K562 (cell line): ENCODE measurements around the gene AIF1. TPM values are rescaled to one million over a fixed set of nuclear protein-coding genes. Genes with fewer than 3 reads are reported as not detected.
A peak's percentile ranks its signal among the peaks of the same experiment; 100 is the strongest.

Source experiments
- ATAC-seq: fragments of 200-7000 bp; cut with Tn5 transposase; 3 replicates; pipeline ENCODE4 v1.9.1; 2020; ENCODE audit warnings: moderate library complexity
- BruUV-seq: library from RNA; stranded (reverse); fragments of 400-500 nt; replicated peaks from 2 replicates; lab custom pipeline; 2021; lab: Mats Ljungman, UMichigan
- CTCF ChIA-PET: fragments of 300-600 bp; formaldehyde crosslinking; extraction: SDS; loops from one replicate; lab custom pipeline; 2021; ENCODE audit warnings: low intra/inter-chr PET ratio; lab: Yijun Ruan, JAX
- POLR2A ChIA-PET: fragments of 300-600, 350-650 bp; sonication (Branson Sonifier 250); formaldehyde crosslinking; extraction: SDS; loops from one replicate; lab custom pipeline; 2021; ENCODE audit warnings: antibody characterized with exemption, inconsistent platforms; lab: Yijun Ruan, JAX
- DNase-seq, 4 experiments: peaks; one replicate each; pipeline versions ENCODE4 v3.0.0 to v3.0.0-alpha.2; 2011 to 2018; ENCODE audit warnings: low spot score in 3 of 4, mixed read lengths in 3 of 4; ENCODE audit errors: extremely low read depth in 1 of 4
- FAIRE-seq: peaks from 2 replicates; lab custom pipeline; 2011; peaks lifted over from hg19 to GRCh38; lab: Jason Lieb, UNC
- H2AFZ ChIP-seq: 2 replicates; pipeline ENCODE4 v1.6.0; 2011; ENCODE audit warnings: low read depth, low read length, control low read depth, inconsistent platforms
- H3K27ac ChIP-seq: fragments of 200-600 bp; 3 replicates; pipeline ENCODE4 v1.8.0; 2011; ENCODE audit warnings: low read depth, mild to moderate bottlenecking, control low read depth, inconsistent platforms, low read length, moderate library complexity, mixed read lengths; ENCODE audit errors: extremely low read depth
- H3K27me3 ChIP-seq, 2 experiments: fragments of 300-600 bp in 1 of 2; 2 replicates in 1 of 2; 3 replicates in 1 of 2; pipeline versions ENCODE4 v1.6.0 to v1.8.0; 2011; ENCODE audit warnings: inconsistent platforms in 2 of 2, low read length in 2 of 2, mild to moderate bottlenecking in 1 of 2, mixed read lengths in 1 of 2, moderate library complexity in 1 of 2; ENCODE audit not compliant: control insufficient read depth in 2 of 2, insufficient read depth in 2 of 2
- H3K36me3 ChIP-seq: fragments of 300-600 bp; 3 replicates; pipeline ENCODE4 v1.8.0; 2011; ENCODE audit warnings: mild to moderate bottlenecking, low read length, inconsistent platforms; ENCODE audit not compliant: control insufficient read depth, insufficient read depth
- H3K4me1 ChIP-seq, 2 experiments: fragments of 200-600 bp in 1 of 2; replicated peaks in 1 of 2; 2 replicates in 1 of 2; 3 replicates in 1 of 2; pipeline versions ENCODE4 v1.5.1 to v1.8.0; 2011; ENCODE audit warnings: inconsistent platforms in 2 of 2, low read length in 2 of 2, mild to moderate bottlenecking in 1 of 2, mixed read lengths in 1 of 2, moderate library complexity in 1 of 2; ENCODE audit not compliant: control insufficient read depth in 2 of 2, insufficient read depth in 2 of 2
- H3K4me2 ChIP-seq: 2 replicates; pipeline ENCODE4 v1.6.1; 2011; ENCODE audit warnings: low read length, control low read depth, inconsistent platforms, mixed read lengths; ENCODE audit not compliant: insufficient read depth
- H3K4me3 ChIP-seq: fragments of 200-600 bp; sonication (generic), shearing (Covaris generic); 2 replicates; pipeline ENCODE4 v1.5.1; 2016; ENCODE audit warnings: control low read depth, inconsistent platforms
- H3K79me2 ChIP-seq: fragments of 200-600 bp; 3 replicates; pipeline ENCODE4 v1.8.0; 2011; ENCODE audit warnings: low read length, inconsistent platforms; ENCODE audit not compliant: control insufficient read depth, insufficient read depth
- H3K9ac ChIP-seq, 2 experiments: 2 replicates each; pipeline versions ENCODE4 v1.6.0 to v1.6.1; 2011; ENCODE audit warnings: low read depth in 2 of 2, low read length in 2 of 2, control low read depth in 1 of 2, inconsistent platforms in 1 of 2, mild to moderate bottlenecking in 1 of 2, mixed read lengths in 1 of 2; ENCODE audit not compliant: insufficient read depth in 1 of 2
- H3K9me1 ChIP-seq: one replicate; pipeline ENCODE4 v1.6.0; 2011; ENCODE audit warnings: inconsistent platforms, mild to moderate bottlenecking, low read length, moderate library complexity; ENCODE audit not compliant: control insufficient read depth, insufficient read depth
- H3K9me3 ChIP-seq: replicated peaks from 2 replicates; pipeline ENCODE4 v1.5.1; 2011; ENCODE audit warnings: low read depth, low read length, inconsistent platforms; ENCODE audit not compliant: control insufficient read depth, insufficient read depth
- H4K20me1 ChIP-seq: replicated peaks from 2 replicates; pipeline ENCODE4 v1.6.1; 2011; ENCODE audit warnings: low read length, inconsistent platforms, mixed read lengths; ENCODE audit not compliant: control insufficient read depth, insufficient read depth
- CC2D1A ChIP-seq: fragments of 450-650 bp; IDR thresholded peaks from 2 replicates; pipeline ENCODE4 v1.6.1; 2017; ENCODE audit warnings: mild to moderate bottlenecking
- CCNT2 ChIP-seq: IDR thresholded peaks from 2 replicates; pipeline ENCODE4 v1.6.1; 2011; ENCODE audit warnings: borderline replicate concordance, low read depth, mild to moderate bottlenecking, moderate library complexity, mixed read lengths, low read length; ENCODE audit not compliant: insufficient read length; ENCODE audit errors: extremely low read depth
- E2F3 ChIP-seq: fragments of 250-450 bp; sonication (Bioruptor Pico); IDR thresholded peaks from 2 replicates; pipeline ENCODE4 v1.4.0; 2020; ENCODE audit warnings: mild to moderate bottlenecking
- E2F8 ChIP-seq: fragments of 450-650 bp; IDR thresholded peaks from 2 replicates; pipeline ENCODE4 v1.7.1; 2018; ENCODE audit warnings: mild to moderate bottlenecking, low read depth; ENCODE audit not compliant: partially characterized antibody
- POLR2G ChIP-seq: fragments of 200-400 bp; formaldehyde crosslinking; IDR thresholded peaks from 2 replicates; pipeline ENCODE4 v1.6.1; 2017; ENCODE audit warnings: low read depth, mild to moderate bottlenecking, antibody characterized with exemption, low read length, moderate library complexity
- RBFOX2 ChIP-seq: fragments of 200-400 bp; formaldehyde crosslinking; IDR thresholded peaks from 2 replicates; pipeline ENCODE4 v1.6.1; 2017; ENCODE audit warnings: low read depth, mild to moderate bottlenecking, low read length, moderate library complexity
- SPI1 ChIP-seq: IDR thresholded peaks from 2 replicates; pipeline ENCODE4 v1.6.1; 2011; ENCODE audit warnings: low read depth, low read length, control low read depth, borderline replicate concordance
- TSC22D4 ChIP-seq: fragments of 450-650 bp; IDR thresholded peaks from 2 replicates; pipeline ENCODE4 v1.6.1; 2016; ENCODE audit warnings: missing genetic modification characterization, missing biosample characterization, control low read depth
- ZBTB34 ChIP-seq: fragments of 250-450 bp; sonication (Bioruptor Pico); IDR thresholded peaks from 2 replicates; pipeline ENCODE4 v1.8.0; 2021; ENCODE audit warnings: mild to moderate bottlenecking, moderate library complexity
- WGBS: fragments of 100-300 bp; shearing (Covaris generic); methylation state at CpG from one replicate; pipeline ENCODE4 v1.1.6; 2016; ENCODE audit warnings: low coverage, mixed read lengths; ENCODE audit not compliant: insufficient coverage; ENCODE audit errors: missing lambda C conversion rate; 5-methylcytosine and 5-hydroxymethylcytosine counted together
- in situ Hi-C: fragments of 300-500 bp; cut with MboI; formaldehyde crosslinking; loops from 4 replicates; pipeline ENCODE4 v1.15.0; 2018; ENCODE audit warnings: inconsistent platforms, mixed read lengths
- intact Hi-C: fragments of 100-400 bp; cut with micrococcal nuclease; formaldehyde crosslinking; loops from 2 replicates; pipeline ENCODE4 v1.14.2; 2022
- polyA plus RNA-seq, 8 experiments: library from polyadenylated mRNA; depleted of rRNA in 4 of 8; stranded (reverse) in 5 of 8; unstranded in 3 of 8; fragments of >200 nt; fragmentation: Nextera tagmentation in 2 of 8; fragmentation: Illumina TruSeq in 1 of 8; extraction: Ambion mirVana in 2 of 8; extraction: Trizol in 1 of 8; gene quantifications; 2 replicates each; pipeline versions ENCODE4 v1.2.1 to v1.2.3, GENCODE V29; 2011 to 2014; ENCODE audit warnings: inconsistent platforms in 1 of 8, missing spikeins in 1 of 8
- total RNA-seq, 7 experiments: library from RNA; depleted of rRNA in 6 of 7; stranded (reverse); fragments of >200 nt in 6 of 7; fragmentation: Illumina TruSeq in 2 of 7; extraction: Trizol in 2 of 7; gene quantifications; 2 replicates each; pipeline versions ENCODE4 v1.2.1 to v1.2.3, GENCODE V29; 2011 to 2021; ENCODE audit warnings: low replicate concordance in 1 of 7

AIF1 gene
- total and polyA plus RNA-seq, 9 of the 15 experiments (the other 6 are each of a cell fraction or from before 2014, with no cell fraction given): 9.4 to 33.4 (median 19.4) TPM

GRCh38 chr6:31631209-31631608, 16.2 kb downstream of the AIF1 start:
- WGBS: 92% methylated on average over 15 of the region's 16 CpGs
- H4K20me1 ChIP-seq: peaks cover 24% of the 10 kb centered on the region
- no peak overlapping the region for H3K27ac ChIP-seq
- H3K4me3 ChIP-seq: no peak overlapping the region
- in situ Hi-C loops: no loop called here
- peaks cover 26% of the 10 kb centered on the region for H3K79me2 ChIP-seq
- ChIA-PET CTCF (interaction anchor here (0.5 kb wide), 1 partner anchor 202 kb away, joined by 3 read pairs; no protein-coding TSS in a partner anchor), POLR2A (interaction anchor here (0.8 to 14.8 kb wide), 3 partner anchors 5 to 21 kb away, joined by 10 to 274 read pairs (median 274); partner anchors contain the start of genes BAG6 and PRRC2A)
- FAIRE-seq: no peak
- no peaks in the 10 kb centered on the region for H3K27me3 ChIP-seq
- intact Hi-C loops: no loop called here
- H2AFZ ChIP-seq: no peak overlapping the region
- TSS peak; percentile 13 for BruUV-seq
- peaks cover 100% of the 10 kb centered on the region for H3K36me3 ChIP-seq
- peaks cover 0 to 22% of the 10 kb centered on the region in 2 experiments; a peak in 1 of 5 replicates for H3K4me1 ChIP-seq
- H3K9ac ChIP-seq: no peak overlapping the region
- no peak for DNase-seq
- peak; percentile 6 for ATAC-seq
- TF ChIP-seq RBFOX2: peak; percentile 60; the same call in 1 of the 2 replicates
- no peak for TF ChIP-seq E2F3 (CRISPR knock-in tag)
- peak; percentile 73 for TF ChIP-seq POLR2G
- no peak overlapping the region for H3K4me2 ChIP-seq
- no peaks in the 10 kb centered on the region for H3K9me1 ChIP-seq
- H3K9me3 ChIP-seq: no peaks in the 10 kb centered on the region

DNA sequence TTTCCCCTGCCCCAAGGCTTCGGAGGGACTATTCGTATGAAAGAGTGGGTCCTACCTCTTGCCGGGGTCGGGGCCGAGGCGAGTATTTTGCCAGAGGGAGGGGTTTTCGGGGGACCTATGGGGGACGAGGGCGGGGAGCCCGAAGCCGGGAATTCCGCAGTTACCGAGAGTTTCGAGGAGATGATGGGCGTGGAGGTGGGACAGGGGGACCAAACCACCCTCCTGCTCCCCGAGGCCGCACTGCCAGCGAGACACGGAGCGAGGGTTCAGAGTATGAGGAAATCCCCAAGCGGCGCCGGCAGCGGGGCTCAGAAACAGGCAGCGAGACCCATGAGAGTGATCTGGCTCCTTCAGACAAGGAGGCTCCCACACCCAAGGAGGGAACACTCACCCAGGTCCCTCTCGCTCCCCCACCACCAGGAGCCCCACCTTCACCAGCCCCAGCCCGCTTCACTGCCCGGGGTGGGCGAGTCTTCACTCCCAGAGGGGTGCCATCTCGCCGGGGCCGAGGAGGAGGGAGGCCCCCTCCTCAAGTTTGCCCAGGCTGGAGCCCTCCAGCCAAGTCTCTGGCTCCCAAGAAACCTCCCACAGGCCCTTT, 16.7 kb downstream of the AIF1 start:
- intact Hi-C loops (no loop called here), in situ Hi-C loops (no loop called here)
- no peaks in the 10 kb centered on the region for H3K9me3 ChIP-seq
- peaks cover 0 to 26% of the 10 kb centered on the region in 2 experiments; a peak in 1 of 5 replicates for H3K4me1 ChIP-seq
- FAIRE-seq (no peak), DNase-seq (no peak), ATAC-seq (peak; percentile 32)
- no peak overlapping the region for H3K27ac ChIP-seq
- H3K9ac ChIP-seq: peak overlapping the region in 1 of 2 experiments; percentile 79; a peak in 2 of 4 replicates
- 96% methylated on average over 24 of the region's 32 CpGs for WGBS
- H3K36me3 ChIP-seq: peaks cover 100% of the 10 kb centered on the region
- H3K27me3 ChIP-seq: no peaks in the 10 kb centered on the region
- peaks cover 24% of the 10 kb centered on the region for H4K20me1 ChIP-seq
- ChIA-PET POLR2A (interaction anchor here (0.8 to 14.8 kb wide), 3 partner anchors 4 to 20 kb away, joined by 10 to 274 read pairs (median 274); partner anchors contain the start of genes BAG6 and PRRC2A), CTCF (no interaction called here)
- no peaks in the 10 kb centered on the region for H3K9me1 ChIP-seq
- H3K4me3 ChIP-seq: no peak overlapping the region
- no TSS peak for BruUV-seq
- H3K79me2 ChIP-seq: peaks cover 21% of the 10 kb centered on the region; the same call in 1 of the 3 replicates
- no peak overlapping the region for H3K4me2 ChIP-seq
- no peak overlapping the region for H2AFZ ChIP-seq
- TF ChIP-seq CC2D1A: no peak
- no peak for TF ChIP-seq SPI1
- TF ChIP-seq ZBTB34: no peak
- peak; percentile 48 for TF ChIP-seq E2F8
- TF ChIP-seq CCNT2: peak; percentile 12
- TF ChIP-seq TSC22D4 (tag): no peak
